Bone marrow (tissue), 2 donors: Measurements from ENCODE around the gene PARP2.
"Not testable (repeated sequence)": the region's sequence is repeated elsewhere in the genome, so short reads cannot be mapped to it uniquely, and the experiment has no call there.

Experiments used
- DNase-seq, 2 donors: peaks; one replicate each; lab custom pipeline; 2025; lab: John Stamatoyannopoulos, UW

The PARP2 gene

GRCh38 chr14:20343092-20343861 lies at the start of gene PARP2:
Gene PARP2, plus strand, starts transcription at chr14:20343635. Its CDS starts 7 bp downstream, at chr14:20343642.
- DNase-seq, result peak; percentile 95 to 96

GRCh38 chr14:20294636-20295035 lies 48.8 kb upstream of the PARP2 start:
- no peak for DNase-seq

- DNase-seq, result no peak
Measured at GRCh38 chr14:20295067-20295466, 48.4 kb upstream of the PARP2 start.

GRCh38 chr14:20302042-20302755 lies 41.2 kb upstream of the PARP2 start:
- peak in 1 of 2 donors; percentile 1 for DNase-seq

GRCh38 chr14:20305265-20306078 lies 38.0 kb upstream of the PARP2 start, which contains the start of gene TTC5:
Gene TTC5, minus strand, starts transcription at chr14:20305951. Its CDS starts 14 bp downstream, at chr14:20305937.
- peak; percentile 75 to 86 for DNase-seq

GRCh38 chr14:20306079-20306423 lies 37.4 kb upstream of the PARP2 start:
- DNase-seq, result no peak

GRCh38 chr14:20314026-20314425 lies 29.4 kb upstream of the PARP2 start:
- no peak for DNase-seq

- DNase-seq, result no peak
Measured at GRCh38 chr14:20317720-20318119, 25.7 kb upstream of the PARP2 start.

- DNase-seq, result peak in 1 of 2 donors; percentile 65
Measured at GRCh38 chr14:20327005-20327869, 16.2 kb upstream of the PARP2 start.

- no peak for DNase-seq
Measured at GRCh38 chr14:20328705-20329104, 14.7 kb upstream of the PARP2 start.

GRCh38 chr14:20329355-20329754 lies 14.1 kb upstream of the PARP2 start:
- DNase-seq, result no peak

GRCh38 chr14:20331053-20331613 lies 12.3 kb upstream of the PARP2 start:
- DNase-seq, result no peak

GRCh38 chr14:20332431-20332787 lies 11.0 kb upstream of the PARP2 start:
- DNase-seq, result no peak

GRCh38 chr14:20332788-20333493 lies 10.5 kb upstream of the PARP2 start, which contains the start of gene CCNB1IP1:
Gene CCNB1IP1, minus strand, starts transcription at chr14:20333279. Its CDS starts 16,756 bp downstream, at chr14:20316523.
- DNase-seq, result peak in 1 of 2 donors; percentile 73

GRCh38 chr14:20333494-20333841 lies 10.0 kb upstream of the PARP2 start:
- no peak for DNase-seq

- DNase-seq, result no peak
Measured at GRCh38 chr14:20334017-20334416, 9.4 kb upstream of the PARP2 start.

GRCh38 chr14:20341032-20341431 lies 2.4 kb upstream of the PARP2 start:
- not testable (repeated sequence) for DNase-seq

- DNase-seq, result no peak
Measured at GRCh38 chr14:20341646-20342045, 1.8 kb upstream of the PARP2 start.

GRCh38 chr14:20343862-20344220 lies 406 bp downstream of the PARP2 start:
- no peak for DNase-seq

- no peak for DNase-seq
Measured at GRCh38 chr14:20345366-20345765, 1.9 kb downstream of the PARP2 start.

GRCh38 chr14:20346713-20347112 lies 3.3 kb downstream of the PARP2 start:
- DNase-seq, result no peak
